Endothelial cell of umbilical vein (primary cell): ENCODE data around the gene GFOD1. TPM values are rescaled to one million over a fixed set of nuclear protein-coding genes. Genes with fewer than 3 reads are reported as not detected.

Experiments
- BruUV-seq: library from RNA; stranded (reverse); fragments of 400-500 nt; replicated peaks from 2 replicates; lab custom pipeline; 2021; lab: Mats Ljungman, UMichigan
- CTCF ChIA-PET: fragments of 300-600, 350-600 bp; sonication (Branson Sonifier 250); formaldehyde crosslinking; loops from one replicate; lab custom pipeline; 2021; ENCODE audit warnings: antibody characterized with exemption, inconsistent platforms; lab: Charles Lee
- POLR2A ChIA-PET: fragments of 300-600, 350-600 bp; sonication (Branson Sonifier 250); formaldehyde crosslinking; loops from one replicate; lab custom pipeline; 2021; ENCODE audit warnings: antibody characterized with exemption, inconsistent platforms; lab: Charles Lee
- DNase-seq: peaks from one replicate; pipeline ENCODE4 v3.0.0-alpha.2; 2011; ENCODE audit warnings: low read depth, low spot score
- FAIRE-seq: peaks from 2 replicates; lab custom pipeline; 2011; peaks lifted over from hg19 to GRCh38; lab: Jason Lieb, UNC
- H2AFZ ChIP-seq: 2 replicates; pipeline ENCODE4 v1.6.0; 2012; ENCODE audit warnings: low read depth, low read length, control low read depth, inconsistent platforms
- H3K27ac ChIP-seq: 2 replicates; pipeline ENCODE4 v1.5.1; 2011; ENCODE audit warnings: low read depth, mild to moderate bottlenecking, control low read depth, low read length, moderate library complexity; ENCODE audit not compliant: insufficient read depth
- H3K27me3 ChIP-seq, 2 experiments: 2 replicates each; pipeline versions ENCODE4 v1.6.0 to v1.6.1; 2011; ENCODE audit warnings: low read length in 2 of 2, mixed read lengths in 1 of 2; ENCODE audit not compliant: control insufficient read depth in 2 of 2, insufficient read depth in 2 of 2
- H3K36me3 ChIP-seq, 2 experiments: 2 replicates in 1 of 2; 3 replicates in 1 of 2; pipeline ENCODE4 v1.5.1; 2011; ENCODE audit warnings: low read length in 2 of 2, mild to moderate bottlenecking in 1 of 2, moderate library complexity in 1 of 2; ENCODE audit not compliant: control insufficient read depth in 2 of 2, insufficient read depth in 2 of 2; ENCODE audit errors: extremely low read depth in 1 of 2
- H3K4me1 ChIP-seq: 3 replicates; pipeline ENCODE4 v1.5.1; 2011; ENCODE audit warnings: mild to moderate bottlenecking, low read length; ENCODE audit not compliant: control insufficient read depth, insufficient read depth; ENCODE audit errors: extremely low read depth
- H3K4me2 ChIP-seq: 2 replicates; pipeline ENCODE4 v1.6.1; 2011; ENCODE audit warnings: low read length, control low read depth, mixed read lengths; ENCODE audit not compliant: insufficient read depth
- H3K4me3 ChIP-seq, 3 experiments: fragments of 200-600 bp in 1 of 3; sonication (generic), shearing (Covaris generic) in 1 of 3; replicated peaks in 1 of 3; 2 replicates each; pipeline ENCODE4 v1.5.1; 2011 to 2016; ENCODE audit warnings: control low read depth in 3 of 3, low read length in 3 of 3, mild to moderate bottlenecking in 2 of 3, inconsistent platforms in 1 of 3, low read depth in 1 of 3, moderate library complexity in 1 of 3; ENCODE audit not compliant: insufficient read depth in 1 of 3
- H3K79me2 ChIP-seq: 2 replicates; pipeline ENCODE4 v1.6.0; 2012; ENCODE audit warnings: low read length, inconsistent platforms; ENCODE audit not compliant: control insufficient read depth, insufficient read depth
- H3K9ac ChIP-seq: replicated peaks from 2 replicates; pipeline ENCODE3; 2011; ENCODE audit warnings: low read length, control low read depth; ENCODE audit not compliant: insufficient read depth; ENCODE audit errors: extremely low read depth
- H3K9me1 ChIP-seq: replicated peaks from 3 replicates; pipeline ENCODE4 v1.6.0; 2011; ENCODE audit warnings: mild to moderate bottlenecking, low read length; ENCODE audit not compliant: control insufficient read depth, insufficient read depth; ENCODE audit errors: extremely low read depth
- H3K9me3 ChIP-seq: replicated peaks from 2 replicates; pipeline ENCODE4 v1.5.1; 2012; ENCODE audit warnings: low read length, inconsistent platforms; ENCODE audit not compliant: control insufficient read depth, insufficient read depth
- H4K20me1 ChIP-seq: replicated peaks from 2 replicates; pipeline ENCODE3; 2011; ENCODE audit warnings: mild to moderate bottlenecking, low read length; ENCODE audit not compliant: control insufficient read depth, insufficient read depth; ENCODE audit errors: extremely low read depth
- EZH2 ChIP-seq: IDR thresholded peaks from 2 replicates; pipeline ENCODE4 v1.6.1; 2012; ENCODE audit warnings: borderline replicate concordance, low read depth, mild to moderate bottlenecking, moderate library complexity, low read length, inconsistent platforms; ENCODE audit not compliant: severe bottlenecking
- FOS ChIP-seq: IDR thresholded peaks from 2 replicates; pipeline ENCODE4 v1.6.1; 2011; ENCODE audit warnings: mild to moderate bottlenecking, low read length, moderate library complexity, borderline replicate concordance; ENCODE audit not compliant: insufficient read depth
- GATA2 ChIP-seq: IDR thresholded peaks from 2 replicates; pipeline ENCODE4 v1.7.0; 2011; ENCODE audit warnings: low read depth, mild to moderate bottlenecking, moderate library complexity, mixed read lengths, low read length; ENCODE audit not compliant: insufficient read length, insufficient read depth
- JUN ChIP-seq: IDR thresholded peaks from 2 replicates; pipeline ENCODE4 v1.6.1; 2011; ENCODE audit warnings: borderline replicate concordance, low read depth; ENCODE audit not compliant: insufficient read length, insufficient read depth
- MAX ChIP-seq: IDR thresholded peaks from 2 replicates; pipeline ENCODE4 v1.6.1; 2011; ENCODE audit not compliant: insufficient read depth, insufficient read length
- MYC ChIP-seq: IDR thresholded peaks from one replicate; pipeline ENCODE4 v1.6.1; 2011; ENCODE audit warnings: mild to moderate bottlenecking, low read depth, low read length
- POLR2A ChIP-seq: IDR thresholded peaks from 2 replicates; pipeline ENCODE4 v1.6.1; 2012; ENCODE audit warnings: low read depth, mild to moderate bottlenecking, control low read depth, low read length
- POLR2AphosphoS5 ChIP-seq: IDR thresholded peaks from 2 replicates; pipeline ENCODE4 v1.6.1; 2012; ENCODE audit warnings: low read depth, mild to moderate bottlenecking, control low read depth, low read length, moderate library complexity; ENCODE audit not compliant: insufficient read depth
- dilution Hi-C: fragments of 300-500 bp; cut with MboI; formaldehyde crosslinking; loops from one replicate; pipeline ENCODE4 v1.15.0; 2019; ENCODE audit warnings: low sequenced_read_pairs; ENCODE audit not compliant: extremely low pct_ligation_motif_present
- intact Hi-C: fragments of 100-400 bp; cut with micrococcal nuclease; formaldehyde crosslinking; loops from one replicate; pipeline ENCODE4 v1.10.0; 2022
- polyA plus RNA-seq, 4 experiments: library from polyadenylated mRNA; depleted of rRNA in 3 of 4; stranded (reverse) in 3 of 4; unstranded in 1 of 4; fragments of >200 nt; gene quantifications; 2 replicates each; pipeline versions ENCODE4 v1.2.1 to v1.2.3, GENCODE V29; 2011 to 2012; ENCODE audit warnings: missing spikeins in 1 of 4
- total RNA-seq: library from RNA; stranded (reverse); gene quantifications from 2 replicates; pipeline ENCODE4 v1.2.3, GENCODE V29; 2021
- TF ChIP-seq, protein P1 (sequence below), 2 donors: IDR thresholded peaks; 1 replicate in 1 of 2; 2 replicates in 1 of 2; pipeline ENCODE4 v1.5.1; 2011; ENCODE audit warnings: low read length in 2 of 2, mild to moderate bottlenecking in 2 of 2, moderate library complexity in 2 of 2, control low read depth in 1 of 2, inconsistent platforms in 1 of 2, low read depth in 1 of 2; ENCODE audit not compliant: insufficient read depth in 1 of 2; ENCODE audit errors: extremely low read depth in 1 of 2

GFOD1 gene
- total and polyA plus RNA-seq, 2 donors (not counting 3 experiments of a cell fraction or from before 2014, with no cell fraction given): 12.1 to 24.1 TPM

- no TSS peak for BruUV-seq
- dilution Hi-C loops: no loop called here
Observed at GRCh38 chr6:13417431-13417830, 70.0 kb downstream of the GFOD1 start.

More at GRCh38 chr6:13417431-13417830, 70.0 kb downstream of the GFOD1 start:
- DNase-seq: no peak
- H3K27me3 ChIP-seq: no peaks in the 10 kb centered on the region
- ChIA-PET CTCF (no interaction called here), POLR2A (interaction anchor here (0.6 kb wide), 1 partner anchor 80 kb away, joined by 7 read pairs; no protein-coding TSS in a partner anchor)
- H3K4me2 ChIP-seq: no peak overlapping the region
- no peaks in the 10 kb centered on the region for H3K36me3 ChIP-seq
- H3K79me2 ChIP-seq: no peaks in the 10 kb centered on the region
- intact Hi-C loops: no loop called here
- peaks cover 31% of the 10 kb centered on the region for H3K4me1 ChIP-seq
- no peaks in the 10 kb centered on the region for H4K20me1 ChIP-seq
- no peak for FAIRE-seq
- no peak overlapping the region for H3K4me3 ChIP-seq
- no peak overlapping the region for H3K9ac ChIP-seq
- no peaks in the 10 kb centered on the region for H3K9me3 ChIP-seq
- no peak overlapping the region for H3K27ac ChIP-seq
- TF ChIP-seq FOS: no peak
- no peak for TF ChIP-seq GATA2
- TF ChIP-seq EZH2: no peak
- TF ChIP-seq MAX: no peak
- no peak for TF ChIP-seq JUN
- TF ChIP-seq POLR2A: no peak
- no peak for TF ChIP-seq MYC
- no peak for TF ChIP-seq POLR2AphosphoS5
- TF ChIP-seq, protein P1, sequence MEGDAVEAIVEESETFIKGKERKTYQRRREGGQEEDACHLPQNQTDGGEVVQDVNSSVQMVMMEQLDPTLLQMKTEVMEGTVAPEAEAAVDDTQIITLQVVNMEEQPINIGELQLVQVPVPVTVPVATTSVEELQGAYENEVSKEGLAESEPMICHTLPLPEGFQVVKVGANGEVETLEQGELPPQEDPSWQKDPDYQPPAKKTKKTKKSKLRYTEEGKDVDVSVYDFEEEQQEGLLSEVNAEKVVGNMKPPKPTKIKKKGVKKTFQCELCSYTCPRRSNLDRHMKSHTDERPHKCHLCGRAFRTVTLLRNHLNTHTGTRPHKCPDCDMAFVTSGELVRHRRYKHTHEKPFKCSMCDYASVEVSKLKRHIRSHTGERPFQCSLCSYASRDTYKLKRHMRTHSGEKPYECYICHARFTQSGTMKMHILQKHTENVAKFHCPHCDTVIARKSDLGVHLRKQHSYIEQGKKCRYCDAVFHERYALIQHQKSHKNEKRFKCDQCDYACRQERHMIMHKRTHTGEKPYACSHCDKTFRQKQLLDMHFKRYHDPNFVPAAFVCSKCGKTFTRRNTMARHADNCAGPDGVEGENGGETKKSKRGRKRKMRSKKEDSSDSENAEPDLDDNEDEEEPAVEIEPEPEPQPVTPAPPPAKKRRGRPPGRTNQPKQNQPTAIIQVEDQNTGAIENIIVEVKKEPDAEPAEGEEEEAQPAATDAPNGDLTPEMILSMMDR (IDR thresholded peaks at IDR 0.05; ENCODE audit: extremely low read depth in 1 of 2, insufficient read depth in 1 of 2, low read depth in 1 of 2, low read length in 2 of 2): no peak
- no peaks in the 10 kb centered on the region for H3K9me1 ChIP-seq
- H2AFZ ChIP-seq: no peak overlapping the region
